Measurements from ENCODE around the gene SERPINB7. TPM values are rescaled to one million over a fixed set of nuclear protein-coding genes. Genes with fewer than 3 reads are reported as not detected.
"Not testable (repeated sequence)": the region's sequence is repeated elsewhere in the genome, so short reads cannot be mapped to it uniquely, and the experiment has no call there.

Gene SERPINB7, protein sequence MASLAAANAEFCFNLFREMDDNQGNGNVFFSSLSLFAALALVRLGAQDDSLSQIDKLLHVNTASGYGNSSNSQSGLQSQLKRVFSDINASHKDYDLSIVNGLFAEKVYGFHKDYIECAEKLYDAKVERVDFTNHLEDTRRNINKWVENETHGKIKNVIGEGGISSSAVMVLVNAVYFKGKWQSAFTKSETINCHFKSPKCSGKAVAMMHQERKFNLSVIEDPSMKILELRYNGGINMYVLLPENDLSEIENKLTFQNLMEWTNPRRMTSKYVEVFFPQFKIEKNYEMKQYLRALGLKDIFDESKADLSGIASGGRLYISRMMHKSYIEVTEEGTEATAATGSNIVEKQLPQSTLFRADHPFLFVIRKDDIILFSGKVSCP
- 0.05 TPM in 1 of 2 replicates, not detected in the other for total RNA-seq

DNA sequence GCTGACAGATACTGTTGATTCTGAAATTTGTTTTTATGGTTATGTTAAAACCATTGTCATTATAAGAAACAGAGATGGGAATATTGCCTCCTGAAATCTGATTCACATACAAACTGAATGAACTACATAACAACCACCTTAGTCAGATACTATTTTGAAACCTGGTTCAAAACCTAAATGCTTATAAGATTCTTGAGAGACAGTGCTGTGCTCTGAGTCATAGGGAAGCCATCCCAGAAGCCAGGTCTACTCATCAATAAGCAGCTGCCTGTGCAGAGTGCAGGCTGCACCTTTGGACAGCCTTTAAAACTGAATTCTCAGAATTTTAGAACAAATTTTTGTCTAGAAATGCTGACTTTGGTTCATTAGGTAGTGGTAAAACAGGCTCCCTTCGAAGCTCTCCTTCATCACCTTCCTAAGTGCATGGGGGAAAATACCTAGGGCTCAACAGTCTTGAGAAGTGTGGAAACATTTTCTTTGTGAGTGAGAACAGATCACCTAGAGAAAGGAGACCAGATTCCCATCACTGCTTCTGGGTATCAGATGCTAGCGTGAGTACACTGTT lies at the start of gene SERPINB7:
SERPINB7 (plus strand) TSS at position 253 of the 565 bp plus-strand sequence. CDS start 6,955 bp downstream, outside the sequence.
- no peak for DNase-seq

DNA sequence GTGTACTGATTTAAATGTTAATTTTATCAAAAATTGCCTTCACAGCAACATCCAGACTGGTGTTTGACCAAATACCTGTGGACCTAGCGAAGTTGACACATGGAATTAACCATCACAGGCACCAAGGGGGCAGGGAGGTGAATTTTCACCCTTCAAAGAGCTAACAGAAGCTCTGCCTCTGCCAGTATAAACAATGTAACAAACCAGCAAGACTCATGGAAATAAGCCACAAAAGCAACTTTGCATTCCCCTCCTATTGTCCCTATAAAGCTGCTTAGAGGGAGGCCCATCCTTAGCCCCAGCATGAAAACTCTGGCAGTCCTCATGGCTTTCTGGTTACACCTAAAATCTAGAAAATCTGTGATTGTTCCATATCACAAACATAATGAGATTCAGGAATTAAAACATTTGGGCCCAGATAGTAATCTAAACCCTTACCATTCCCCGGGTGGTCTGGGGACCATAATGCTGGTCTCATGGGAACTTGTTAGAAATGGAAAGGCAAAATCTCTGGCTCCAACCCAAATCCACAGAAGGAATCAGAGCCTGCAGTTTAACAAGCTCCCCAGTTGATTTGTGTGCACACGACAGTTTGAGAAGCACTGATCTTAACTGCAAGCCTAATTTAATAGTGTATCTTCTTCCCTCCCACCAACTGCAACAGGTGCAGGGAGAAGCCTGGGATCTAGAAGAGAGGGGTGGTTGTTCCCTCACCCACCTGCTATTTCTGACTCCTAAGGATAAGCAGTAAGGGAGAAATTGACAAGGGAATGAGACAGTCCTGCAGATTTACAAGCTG lies 49.3 kb upstream of the SERPINB7 start:
- no peak for DNase-seq

DNA sequence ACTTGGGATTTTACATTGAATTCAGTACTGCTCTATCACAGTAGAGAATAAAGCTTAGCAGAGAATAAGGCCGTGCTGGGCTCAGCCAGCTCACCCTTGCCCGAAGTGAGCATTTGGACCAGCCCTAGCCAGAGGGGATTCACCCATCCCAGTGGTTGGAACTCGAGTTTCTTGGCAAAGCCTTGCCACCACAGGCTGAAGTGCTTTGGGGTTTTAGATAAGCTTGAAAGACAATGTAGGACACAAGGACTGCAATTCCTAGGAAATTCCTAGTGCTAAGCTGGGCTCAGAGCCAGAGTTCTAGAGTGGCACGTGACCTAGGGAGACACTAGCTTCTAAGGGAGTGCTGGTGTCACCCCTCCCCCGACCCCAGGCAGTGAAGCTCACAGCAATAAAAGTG lies 44.4 kb upstream of the SERPINB7 start:
- DNase-seq = no peak

DNA sequence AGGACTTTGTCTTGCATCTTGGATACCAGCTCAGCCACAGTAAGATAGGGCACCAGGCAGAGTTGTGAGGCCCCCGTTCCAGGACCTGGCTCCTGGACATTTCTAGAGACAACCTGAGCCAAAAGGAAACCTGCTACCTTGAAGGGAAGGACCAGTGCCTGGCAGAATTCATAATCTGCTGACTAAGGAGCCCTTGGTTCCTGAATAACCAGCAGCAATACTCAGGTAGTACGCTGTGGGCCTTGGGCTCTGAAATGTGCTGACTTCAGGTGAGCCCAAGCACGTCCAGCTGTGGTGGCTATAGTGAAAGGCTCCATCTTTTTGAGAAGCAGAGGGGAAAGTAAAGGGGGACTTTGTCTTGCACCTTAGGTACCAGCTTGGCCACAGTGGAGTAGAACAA lies 44.0 kb upstream of the SERPINB7 start:
- DNase-seq = no peak

GRCh38 chr18:63736876-63737275 lies 38.3 kb upstream of the SERPINB7 start:
- no peak for DNase-seq

- DNase-seq = no peak
These were observed 33.4 kb upstream of the SERPINB7 start for GRCh38 chr18:63741769-63742168.

DNA sequence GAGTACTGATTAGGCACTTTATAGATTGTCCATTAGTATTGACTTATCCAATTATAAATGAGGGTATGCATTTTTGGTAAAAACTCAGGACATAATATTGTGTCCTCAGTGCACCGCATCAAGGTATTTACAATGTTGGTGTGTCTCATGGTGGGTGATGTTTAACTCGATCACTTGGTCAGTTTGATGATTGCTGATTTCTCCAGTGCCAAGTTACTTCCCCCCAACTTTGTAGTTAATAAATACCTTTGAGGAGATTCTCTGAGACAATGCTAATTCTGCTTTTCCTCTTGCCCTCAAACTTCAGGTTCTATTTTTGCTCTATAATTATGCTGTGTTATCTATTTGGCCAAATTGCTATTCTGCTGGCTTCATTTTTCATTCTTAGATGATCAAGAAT lies 28.2 kb upstream of the SERPINB7 start:
- DNase-seq = no peak

GRCh38 chr18:63749489-63749888 lies 25.7 kb upstream of the SERPINB7 start:
- no peak for DNase-seq

DNA sequence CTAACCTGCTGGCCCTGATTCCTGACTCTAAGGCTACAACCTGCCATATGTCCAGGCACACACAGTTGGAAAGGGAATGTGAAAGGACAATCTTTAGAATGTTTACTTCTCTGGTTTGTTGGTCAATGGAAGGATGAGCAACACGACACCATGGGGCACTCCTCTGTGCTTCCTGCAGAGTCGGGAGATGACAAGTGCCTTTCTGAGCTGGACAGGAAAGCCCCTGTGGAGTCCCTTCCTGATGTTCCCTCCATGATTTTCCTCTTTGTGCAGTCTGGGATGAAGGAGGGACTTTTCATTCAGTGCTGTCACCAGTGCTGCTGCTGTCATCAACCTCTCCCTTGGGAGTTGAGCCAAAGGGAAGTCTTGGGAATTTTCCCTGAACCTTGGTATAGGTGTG lies 22.6 kb upstream of the SERPINB7 start:
- DNase-seq = no peak

- DNase-seq = no peak
These were observed 21.5 kb upstream of the SERPINB7 start for GRCh38 chr18:63753676-63754075.

GRCh38 chr18:63757541-63757940 lies 17.7 kb upstream of the SERPINB7 start:
- DNase-seq = no peak

DNA sequence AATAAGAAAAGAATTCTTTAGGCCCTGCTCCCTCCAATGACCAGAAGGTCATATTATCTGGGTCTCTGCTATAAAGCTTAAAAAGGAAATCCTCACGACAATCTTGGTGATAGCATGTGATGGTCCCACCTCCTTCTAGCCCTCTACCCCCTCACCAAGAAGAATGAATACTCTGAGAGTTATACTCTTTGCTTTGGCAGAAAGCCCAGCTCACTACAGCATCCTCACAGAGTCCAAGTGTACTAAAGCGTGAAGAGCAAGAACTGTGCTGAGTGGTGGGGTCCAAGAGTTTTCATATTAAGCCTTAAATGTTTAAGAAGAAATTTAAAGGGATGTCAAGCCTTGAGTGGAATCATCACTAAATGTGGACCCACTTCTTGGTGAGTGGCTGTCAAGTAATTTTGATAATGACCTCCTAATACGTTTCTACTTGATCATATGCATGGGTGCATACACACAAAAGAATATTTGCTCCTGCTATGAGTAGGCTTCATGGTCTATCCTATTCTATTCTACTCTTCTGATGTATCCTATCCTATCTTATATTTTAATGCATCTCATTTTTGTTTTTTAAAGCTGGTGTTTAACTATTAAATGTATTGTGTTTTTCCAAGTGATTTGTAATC lies 16.5 kb upstream of the SERPINB7 start:
- no peak for DNase-seq

DNA sequence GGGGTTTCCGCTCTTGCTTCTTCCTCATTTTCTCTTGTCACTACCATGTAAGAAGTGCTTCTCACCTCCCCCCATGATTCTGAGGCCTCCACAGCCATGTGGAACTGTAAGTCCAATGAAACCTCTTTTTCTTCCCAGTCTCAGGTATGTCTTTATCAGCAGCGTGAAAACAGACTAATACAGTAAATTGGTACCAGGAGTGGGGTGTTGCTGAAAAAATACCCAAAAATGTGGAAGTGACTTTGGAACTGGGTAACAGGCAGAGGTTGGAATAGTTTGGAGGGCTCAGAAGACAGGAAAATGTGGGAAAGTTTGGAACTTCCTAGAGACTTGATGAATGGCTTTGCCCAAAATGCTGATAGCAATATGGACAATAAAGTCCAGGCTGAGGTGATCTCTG lies 15.4 kb upstream of the SERPINB7 start:
- not testable (repeated sequence) for DNase-seq

DNA sequence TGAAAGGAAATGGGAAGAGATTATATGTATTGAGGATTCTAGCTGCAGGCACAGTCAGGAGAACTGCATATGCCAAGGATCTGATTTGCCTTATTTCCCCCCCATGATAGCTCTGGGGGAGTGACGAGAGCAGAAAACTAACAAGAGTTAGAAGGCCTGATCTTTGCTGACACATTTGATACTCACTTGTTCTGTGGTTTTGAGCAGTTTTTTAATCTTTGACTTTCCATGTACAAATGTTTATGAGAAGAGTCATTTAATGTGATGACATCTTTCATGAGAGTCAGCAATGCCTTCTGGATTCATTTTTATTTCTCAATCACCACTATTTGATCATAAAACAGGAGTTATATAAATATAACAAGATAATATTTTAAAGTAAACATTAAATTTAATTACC lies 12.7 kb upstream of the SERPINB7 start:
- no peak for DNase-seq

DNA sequence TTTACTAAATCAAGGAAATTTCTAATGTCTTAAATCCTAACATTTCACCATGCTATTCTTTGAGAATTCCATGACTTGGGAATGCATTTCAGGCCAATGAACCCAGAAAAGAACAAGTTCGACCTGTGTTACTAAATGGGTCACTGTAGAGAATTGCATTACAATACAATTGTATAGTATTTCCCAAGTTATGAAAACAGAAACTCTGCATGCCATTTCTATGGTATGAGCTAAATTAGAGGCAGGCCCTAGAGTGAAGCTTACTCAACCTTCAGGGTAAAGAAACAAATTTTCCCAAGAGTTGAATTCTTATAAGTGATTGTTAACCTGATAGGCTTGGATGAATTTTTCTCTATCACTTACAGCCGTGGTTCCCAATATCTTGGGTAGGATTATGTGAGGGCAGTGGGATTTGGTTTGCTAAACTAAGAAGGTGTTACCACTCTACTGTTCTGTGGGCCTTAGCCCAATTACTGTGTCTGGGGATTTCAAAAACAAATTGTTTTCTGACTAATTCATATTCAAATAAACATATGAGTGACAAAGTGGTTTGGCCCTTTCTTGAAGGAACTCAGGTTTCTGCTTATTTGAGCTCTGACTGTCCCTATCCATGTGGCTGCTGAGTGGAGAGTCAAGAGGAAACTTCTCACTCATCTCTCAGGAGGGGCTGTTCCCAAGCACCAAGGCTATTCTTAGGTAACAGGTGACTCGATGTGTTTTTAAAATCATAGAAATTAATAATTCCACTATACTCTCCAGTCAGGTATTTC lies 11.2 kb upstream of the SERPINB7 start:
- no peak for DNase-seq

DNA sequence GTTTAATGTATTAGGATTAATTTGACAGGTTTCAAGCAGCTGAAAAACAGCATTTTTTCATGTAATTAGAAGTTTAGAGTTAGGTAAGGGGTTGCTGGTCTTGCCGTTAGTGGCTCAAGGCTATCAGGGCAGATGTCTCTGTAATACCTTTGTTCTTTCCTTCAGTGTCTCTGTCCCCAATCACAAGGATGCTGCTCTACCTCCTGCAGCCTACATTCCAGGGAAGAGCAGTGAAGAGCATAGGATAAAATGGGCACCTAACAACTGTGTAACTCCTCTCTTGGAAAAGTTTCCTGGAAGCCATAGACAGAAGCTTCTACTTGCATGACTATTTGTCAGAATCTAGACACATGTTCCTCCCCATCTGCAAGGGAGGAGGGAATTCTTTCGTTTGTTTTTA lies 9.4 kb upstream of the SERPINB7 start:
- DNase-seq = no peak

- DNase-seq = no peak
These were observed 1.7 kb upstream of the SERPINB7 start for GRCh38 chr18:63773551-63773950.

- DNase-seq = no peak
These were observed 707 bp upstream of the SERPINB7 start for GRCh38 chr18:63774511-63774910.

DNA sequence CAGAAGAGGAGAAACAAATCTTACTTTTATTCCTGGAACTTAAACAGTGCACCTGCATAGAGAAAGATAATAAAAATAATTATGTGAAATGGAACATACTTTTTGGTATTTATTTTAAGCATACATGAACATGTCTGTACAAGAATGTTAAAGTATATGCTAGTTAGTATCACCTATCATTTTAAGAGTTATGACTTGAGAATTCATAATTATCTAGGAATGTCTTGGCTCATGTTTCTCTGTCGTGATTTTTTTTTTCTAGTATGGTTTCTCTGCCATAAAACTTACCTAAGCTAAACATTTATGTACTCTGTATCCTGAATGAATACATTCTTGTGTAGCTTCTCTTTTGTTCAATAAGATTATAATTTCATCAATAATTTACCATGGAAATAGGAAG lies 4.2 kb downstream of the SERPINB7 start:
- no peak for DNase-seq

- no peak for DNase-seq
These were observed 8.2 kb downstream of the SERPINB7 start for GRCh38 chr18:63783394-63783793.

DNA sequence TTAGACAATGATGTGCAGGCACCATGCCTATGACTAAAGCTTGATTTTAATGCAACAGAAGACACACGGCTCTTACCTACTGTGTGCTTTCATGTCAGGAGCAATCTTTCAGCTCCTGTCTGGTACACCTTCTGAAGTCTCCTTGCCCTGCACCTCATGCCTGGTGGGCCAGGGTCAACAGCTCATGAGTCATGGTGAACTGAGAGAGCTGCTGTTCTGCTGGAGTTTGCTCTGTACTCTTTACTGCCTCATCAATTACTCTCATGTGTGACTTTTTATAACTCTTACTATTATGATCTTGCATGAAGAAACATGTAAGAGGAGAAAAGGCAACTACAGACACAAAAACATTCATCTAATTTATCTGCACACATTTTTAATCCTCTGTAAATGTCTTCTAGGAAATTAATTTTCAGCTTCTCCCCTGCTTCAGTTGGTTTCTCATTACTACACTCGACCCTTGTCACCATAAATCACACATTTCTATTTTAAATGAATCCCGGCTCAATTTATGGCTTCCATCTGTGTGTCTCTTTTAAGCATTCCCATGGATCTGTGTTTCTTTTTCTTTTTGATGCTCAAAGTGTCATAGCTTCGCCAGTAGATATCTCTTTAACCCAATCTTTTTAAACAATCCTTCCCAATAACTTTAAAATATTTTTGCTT lies 9.7 kb downstream of the SERPINB7 start:
- DNase-seq = no peak

DNA sequence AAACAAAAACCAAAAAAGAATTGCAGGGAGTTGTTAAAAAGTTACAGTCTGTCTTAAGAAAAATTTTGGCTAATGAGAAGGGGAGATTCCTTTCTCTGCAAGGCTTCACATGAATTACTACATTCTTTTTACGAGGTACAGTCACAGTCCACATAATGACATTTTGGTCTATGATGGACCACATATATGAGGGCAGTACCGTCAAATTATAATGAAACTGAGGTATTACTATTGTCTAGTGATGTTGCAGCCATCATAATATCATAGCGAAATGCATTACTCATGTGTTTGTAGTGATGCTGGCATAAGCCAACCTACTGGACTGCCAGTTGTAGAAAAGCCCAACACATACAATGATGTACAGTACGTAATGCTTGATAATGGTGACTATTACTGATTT lies 12.5 kb downstream of the SERPINB7 start:
- no peak for DNase-seq
